NT2/D1 (cell line): Measurements from ENCODE around the gene CDC42BPA.

ENCODE experiments used
- SUZ12 ChIP-seq: IDR thresholded peaks from 2 replicates; pipeline ENCODE4 v1.6.1; 2011; ENCODE audit not compliant: insufficient read length, insufficient read depth; ENCODE audit errors: extremely low read depth
- YY1 ChIP-seq: IDR thresholded peaks from 2 replicates; pipeline ENCODE4 v1.6.1; 2011; ENCODE audit not compliant: insufficient read length, insufficient read depth
- ZNF274 ChIP-seq: IDR thresholded peaks from 2 replicates; pipeline ENCODE4 v1.6.1; 2011; ENCODE audit warnings: mild to moderate bottlenecking, low read depth, low read length

- TF ChIP-seq YY1 (no peak), ZNF274 (no peak), SUZ12 (no peak)
These were observed 231.7 kb downstream of the CDC42BPA start for GRCh38 chr1:227086636-227087035.
